Measurements from ENCODE around the gene SLC16A5. TPM values are rescaled to one million over a fixed set of nuclear protein-coding genes. Genes with fewer than 3 reads are reported as not detected.
"Not testable (repeated sequence)": the region's sequence is repeated elsewhere in the genome, so short reads cannot be mapped to it uniquely, and the experiment has no call there.

Gene SLC16A5
- total RNA-seq, 1 experiment from 2014 or later = 32.4 TPM

DNA sequence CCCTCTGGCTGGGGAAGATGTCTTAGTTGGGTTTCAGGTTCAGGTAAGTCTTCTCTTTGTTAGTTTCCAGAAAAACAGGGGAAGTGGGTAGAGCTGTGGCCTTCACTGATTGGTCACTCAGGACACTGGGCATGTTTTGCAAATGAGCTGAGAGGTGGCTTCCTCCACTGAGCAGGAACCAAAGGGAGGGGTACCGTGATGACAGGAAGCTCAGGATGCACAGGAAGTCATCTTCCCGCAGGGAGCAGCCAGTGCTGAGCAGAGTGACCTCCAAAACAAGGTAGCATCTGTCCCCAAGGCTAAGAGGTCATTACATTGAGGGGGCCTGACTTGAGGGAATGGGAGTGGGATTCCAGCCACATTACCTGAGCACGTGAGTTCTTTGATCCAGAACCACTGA lies 38.2 kb downstream of the SLC16A5 start:
- no peak for TF ChIP-seq TEAD4 (CRISPR knock-in tag; IDR thresholded peaks at IDR 0.05)
- no peak for TF ChIP-seq SP1 (CRISPR knock-in tag; conservative IDR thresholded peaks at IDR 0.05)
- no peak for TF ChIP-seq ZBTB21 (CRISPR knock-in tag; IDR thresholded peaks at IDR 0.05; ENCODE audit: borderline replicate concordance)
- TF ChIP-seq KAT7 (CRISPR knock-in tag; IDR thresholded peaks at IDR 0.05; ENCODE audit: borderline replicate concordance) = no peak
- no peak for TF ChIP-seq NR2C2 (CRISPR knock-in tag; IDR thresholded peaks at IDR 0.05)
- TF ChIP-seq OVOL2 (CRISPR knock-in tag; IDR thresholded peaks at IDR 0.05; ENCODE audit: borderline replicate concordance) = no peak
- TF ChIP-seq GRHL2 (CRISPR knock-in tag; IDR thresholded peaks at IDR 0.05; ENCODE audit: insufficient replicate concordance, severe bottlenecking) = no peak
- no peak for TF ChIP-seq PRRX2 (CRISPR knock-in tag; IDR thresholded peaks at IDR 0.05)
- no peak for TF ChIP-seq ERG (CRISPR knock-in tag; IDR thresholded peaks at IDR 0.05)
- TF ChIP-seq, protein P1, sequence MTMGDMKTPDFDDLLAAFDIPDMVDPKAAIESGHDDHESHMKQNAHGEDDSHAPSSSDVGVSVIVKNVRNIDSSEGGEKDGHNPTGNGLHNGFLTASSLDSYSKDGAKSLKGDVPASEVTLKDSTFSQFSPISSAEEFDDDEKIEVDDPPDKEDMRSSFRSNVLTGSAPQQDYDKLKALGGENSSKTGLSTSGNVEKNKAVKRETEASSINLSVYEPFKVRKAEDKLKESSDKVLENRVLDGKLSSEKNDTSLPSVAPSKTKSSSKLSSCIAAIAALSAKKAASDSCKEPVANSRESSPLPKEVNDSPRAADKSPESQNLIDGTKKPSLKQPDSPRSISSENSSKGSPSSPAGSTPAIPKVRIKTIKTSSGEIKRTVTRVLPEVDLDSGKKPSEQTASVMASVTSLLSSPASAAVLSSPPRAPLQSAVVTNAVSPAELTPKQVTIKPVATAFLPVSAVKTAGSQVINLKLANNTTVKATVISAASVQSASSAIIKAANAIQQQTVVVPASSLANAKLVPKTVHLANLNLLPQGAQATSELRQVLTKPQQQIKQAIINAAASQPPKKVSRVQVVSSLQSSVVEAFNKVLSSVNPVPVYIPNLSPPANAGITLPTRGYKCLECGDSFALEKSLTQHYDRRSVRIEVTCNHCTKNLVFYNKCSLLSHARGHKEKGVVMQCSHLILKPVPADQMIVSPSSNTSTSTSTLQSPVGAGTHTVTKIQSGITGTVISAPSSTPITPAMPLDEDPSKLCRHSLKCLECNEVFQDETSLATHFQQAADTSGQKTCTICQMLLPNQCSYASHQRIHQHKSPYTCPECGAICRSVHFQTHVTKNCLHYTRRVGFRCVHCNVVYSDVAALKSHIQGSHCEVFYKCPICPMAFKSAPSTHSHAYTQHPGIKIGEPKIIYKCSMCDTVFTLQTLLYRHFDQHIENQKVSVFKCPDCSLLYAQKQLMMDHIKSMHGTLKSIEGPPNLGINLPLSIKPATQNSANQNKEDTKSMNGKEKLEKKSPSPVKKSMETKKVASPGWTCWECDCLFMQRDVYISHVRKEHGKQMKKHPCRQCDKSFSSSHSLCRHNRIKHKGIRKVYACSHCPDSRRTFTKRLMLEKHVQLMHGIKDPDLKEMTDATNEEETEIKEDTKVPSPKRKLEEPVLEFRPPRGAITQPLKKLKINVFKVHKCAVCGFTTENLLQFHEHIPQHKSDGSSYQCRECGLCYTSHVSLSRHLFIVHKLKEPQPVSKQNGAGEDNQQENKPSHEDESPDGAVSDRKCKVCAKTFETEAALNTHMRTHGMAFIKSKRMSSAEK (CRISPR knock-in tag; IDR thresholded peaks at IDR 0.05; ENCODE audit: borderline replicate concordance) = no peak
- TF ChIP-seq, protein P2, sequence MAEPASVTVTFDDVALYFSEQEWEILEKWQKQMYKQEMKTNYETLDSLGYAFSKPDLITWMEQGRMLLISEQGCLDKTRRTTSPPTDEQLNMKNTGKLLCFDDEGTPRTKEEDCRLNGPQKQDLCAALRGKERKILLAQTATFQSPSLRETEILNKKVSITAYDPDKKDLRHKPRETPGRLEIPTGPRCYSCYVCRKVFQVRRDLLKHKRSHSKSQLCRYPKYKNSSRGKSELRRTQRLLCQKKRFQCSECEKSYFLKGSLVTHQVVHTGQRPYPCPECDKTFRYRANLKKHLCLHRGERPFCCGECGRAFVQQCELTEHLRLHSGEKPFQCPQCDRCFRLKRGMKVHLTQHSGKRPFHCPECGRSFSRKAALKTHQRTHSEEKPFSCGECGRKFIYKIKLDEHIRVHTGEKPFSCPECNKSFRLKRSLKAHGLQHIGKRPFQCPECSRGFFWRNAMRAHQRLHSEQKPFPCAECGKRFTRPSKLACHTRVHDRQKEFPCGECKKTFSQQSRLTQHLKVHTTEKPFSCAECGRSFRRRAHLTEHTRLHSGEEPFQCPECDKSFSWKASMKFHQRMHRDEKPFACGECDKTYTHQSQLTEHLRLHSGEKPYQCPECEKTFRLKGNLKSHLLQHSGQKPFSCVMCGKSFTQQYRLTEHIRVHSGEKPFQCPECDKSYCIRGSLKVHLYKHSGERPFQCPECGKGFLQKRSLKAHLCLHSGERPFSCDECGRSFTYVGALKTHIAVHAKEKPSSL (CRISPR knock-in tag; conservative IDR thresholded peaks at IDR 0.05) = no peak
- TF ChIP-seq RORB (CRISPR knock-in tag; IDR thresholded peaks at IDR 0.05) = no peak
- H3K27ac Mint-ChIP-seq = peak overlapping the region; percentile 84
- no peaks in the 10 kb centered on the region for H3K27me3 Mint-ChIP-seq (ENCODE audit: low read depth)
- peaks cover 18% of the 10 kb centered on the region for H3K4me1 Mint-ChIP-seq
- DNase-seq (ENCODE audit: low spot score) (no peak), ATAC-seq (no peak; the same call in 1 of the 2 replicates)
- ChIA-PET CTCF (interaction anchor here (0.6 to 2.3 kb wide), 6 partner anchors 13 to 285 kb away, joined by 3 to 27 read pairs (median 5); no protein-coding TSS in a partner anchor), POLR2A (interaction anchor here (0.8 to 1.4 kb wide), 2 partner anchors 12 to 17 kb away, joined by 3 read pairs; partner anchors contain the start of gene ARMC7)
- peaks cover 12% of the 10 kb centered on the region for H3K36me3 Mint-ChIP-seq
- H3K9me3 Mint-ChIP-seq = no peaks in the 10 kb centered on the region
- H3K4me3 Mint-ChIP-seq = no peak overlapping the region

DNA sequence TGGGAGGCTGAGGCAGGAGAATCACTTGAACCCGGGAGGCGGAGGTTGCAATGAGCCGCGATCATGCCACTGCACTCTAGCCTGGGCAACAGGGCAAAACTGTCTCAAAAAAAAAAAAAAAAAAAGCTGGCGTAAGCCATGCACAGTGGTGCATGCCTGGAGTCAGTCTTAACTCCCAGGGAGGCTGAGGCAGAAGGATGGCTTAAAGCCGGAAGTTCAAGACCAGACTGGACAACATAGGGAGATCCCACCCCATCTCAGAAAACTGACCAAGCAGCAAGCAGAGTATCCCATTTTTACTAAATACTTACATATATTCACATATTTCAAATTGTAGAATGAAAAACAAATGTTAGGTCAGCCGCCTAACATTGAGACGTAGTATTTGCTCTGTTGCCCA lies 39.2 kb downstream of the SLC16A5 start:
- Mint-ChIP-seq H3K27me3 (ENCODE audit: low read depth) (no peaks in the 10 kb centered on the region), H3K36me3 (peaks cover 11% of the 10 kb centered on the region), H3K27ac (no peak overlapping the region), H3K4me3 (no peak overlapping the region), H3K9me3 (no peaks in the 10 kb centered on the region), H3K4me1 (peaks cover 18% of the 10 kb centered on the region)
- ChIA-PET CTCF (interaction anchor here (0.6 to 7.3 kb wide), 4 partner anchors 8 to 75 kb away, joined by 3 to 84 read pairs (median 16); no protein-coding TSS in a partner anchor), POLR2A (interaction anchor here (0.6 to 0.7 kb wide), 2 partner anchors 18 to 669 kb away, joined by 4 to 6 read pairs; no protein-coding TSS in a partner anchor)
- no peak for ATAC-seq
- no peak for DNase-seq (ENCODE audit: low spot score)
- peak; percentile 24; the same call in 1 of the 2 replicates for TF ChIP-seq ZNF121 (CRISPR knock-in tag; IDR thresholded peaks at IDR 0.05)
- TF ChIP-seq, protein P3, sequence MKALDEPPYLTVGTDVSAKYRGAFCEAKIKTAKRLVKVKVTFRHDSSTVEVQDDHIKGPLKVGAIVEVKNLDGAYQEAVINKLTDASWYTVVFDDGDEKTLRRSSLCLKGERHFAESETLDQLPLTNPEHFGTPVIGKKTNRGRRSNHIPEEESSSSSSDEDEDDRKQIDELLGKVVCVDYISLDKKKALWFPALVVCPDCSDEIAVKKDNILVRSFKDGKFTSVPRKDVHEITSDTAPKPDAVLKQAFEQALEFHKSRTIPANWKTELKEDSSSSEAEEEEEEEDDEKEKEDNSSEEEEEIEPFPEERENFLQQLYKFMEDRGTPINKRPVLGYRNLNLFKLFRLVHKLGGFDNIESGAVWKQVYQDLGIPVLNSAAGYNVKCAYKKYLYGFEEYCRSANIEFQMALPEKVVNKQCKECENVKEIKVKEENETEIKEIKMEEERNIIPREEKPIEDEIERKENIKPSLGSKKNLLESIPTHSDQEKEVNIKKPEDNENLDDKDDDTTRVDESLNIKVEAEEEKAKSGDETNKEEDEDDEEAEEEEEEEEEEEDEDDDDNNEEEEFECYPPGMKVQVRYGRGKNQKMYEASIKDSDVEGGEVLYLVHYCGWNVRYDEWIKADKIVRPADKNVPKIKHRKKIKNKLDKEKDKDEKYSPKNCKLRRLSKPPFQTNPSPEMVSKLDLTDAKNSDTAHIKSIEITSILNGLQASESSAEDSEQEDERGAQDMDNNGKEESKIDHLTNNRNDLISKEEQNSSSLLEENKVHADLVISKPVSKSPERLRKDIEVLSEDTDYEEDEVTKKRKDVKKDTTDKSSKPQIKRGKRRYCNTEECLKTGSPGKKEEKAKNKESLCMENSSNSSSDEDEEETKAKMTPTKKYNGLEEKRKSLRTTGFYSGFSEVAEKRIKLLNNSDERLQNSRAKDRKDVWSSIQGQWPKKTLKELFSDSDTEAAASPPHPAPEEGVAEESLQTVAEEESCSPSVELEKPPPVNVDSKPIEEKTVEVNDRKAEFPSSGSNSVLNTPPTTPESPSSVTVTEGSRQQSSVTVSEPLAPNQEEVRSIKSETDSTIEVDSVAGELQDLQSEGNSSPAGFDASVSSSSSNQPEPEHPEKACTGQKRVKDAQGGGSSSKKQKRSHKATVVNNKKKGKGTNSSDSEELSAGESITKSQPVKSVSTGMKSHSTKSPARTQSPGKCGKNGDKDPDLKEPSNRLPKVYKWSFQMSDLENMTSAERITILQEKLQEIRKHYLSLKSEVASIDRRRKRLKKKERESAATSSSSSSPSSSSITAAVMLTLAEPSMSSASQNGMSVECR (CRISPR knock-in tag; IDR thresholded peaks at IDR 0.05; ENCODE audit: borderline replicate concordance) = no peak
- no peak for TF ChIP-seq EMX1 (CRISPR knock-in tag; IDR thresholded peaks at IDR 0.05)
- TF ChIP-seq FOXJ3 (CRISPR knock-in tag; IDR thresholded peaks at IDR 0.05; ENCODE audit: borderline replicate concordance) = no peak
- TF ChIP-seq, protein P2 (CRISPR knock-in tag; conservative IDR thresholded peaks at IDR 0.05) = no peak

GRCh38 chr17:75127936-75128335 lies 40.2 kb downstream of the SLC16A5 start:
- not testable (repeated sequence) for H3K4me3 Mint-ChIP-seq; ATAC-seq; H3K9me3 Mint-ChIP-seq; DNase-seq (ENCODE audit: low spot score); H3K27me3 Mint-ChIP-seq (ENCODE audit: low read depth)
- ChIA-PET CTCF (interaction anchor here (0.6 to 7.3 kb wide), 3 partner anchors 14 to 68 kb away, joined by 3 to 84 read pairs (median 3); no protein-coding TSS in a partner anchor), POLR2A (interaction anchor here (0.7 kb wide), 1 partner anchor 44 kb away, joined by 3 read pairs; no protein-coding TSS in a partner anchor)
- H3K27ac Mint-ChIP-seq = peak overlapping the region; percentile 90; the same call in 1 of the 2 replicates
- H3K36me3 Mint-ChIP-seq = peaks cover 11% of the 10 kb centered on the region
- peaks cover 22% of the 10 kb centered on the region for H3K4me1 Mint-ChIP-seq
